Stimulated activated CD8-positive, alpha-beta memory T cell treated with anti-CD3 and anti-CD28 coated beads, Interleukin-4, amount 100 ng/mL, for 1 hour (primary cell): ENCODE results near the gene FZD8.
"Not testable (repeated sequence)": the region's sequence is repeated elsewhere in the genome, so short reads cannot be mapped to it uniquely, and the experiment has no call there.

Experiments used
- DNase-seq, 2 donors: peaks; one replicate each; pipeline ENCODE4 v3.0.0-alpha.2; 2020; ENCODE audit warnings: low read depth in 2 of 2, low spot score in 1 of 2

FZD8 gene

DNA sequence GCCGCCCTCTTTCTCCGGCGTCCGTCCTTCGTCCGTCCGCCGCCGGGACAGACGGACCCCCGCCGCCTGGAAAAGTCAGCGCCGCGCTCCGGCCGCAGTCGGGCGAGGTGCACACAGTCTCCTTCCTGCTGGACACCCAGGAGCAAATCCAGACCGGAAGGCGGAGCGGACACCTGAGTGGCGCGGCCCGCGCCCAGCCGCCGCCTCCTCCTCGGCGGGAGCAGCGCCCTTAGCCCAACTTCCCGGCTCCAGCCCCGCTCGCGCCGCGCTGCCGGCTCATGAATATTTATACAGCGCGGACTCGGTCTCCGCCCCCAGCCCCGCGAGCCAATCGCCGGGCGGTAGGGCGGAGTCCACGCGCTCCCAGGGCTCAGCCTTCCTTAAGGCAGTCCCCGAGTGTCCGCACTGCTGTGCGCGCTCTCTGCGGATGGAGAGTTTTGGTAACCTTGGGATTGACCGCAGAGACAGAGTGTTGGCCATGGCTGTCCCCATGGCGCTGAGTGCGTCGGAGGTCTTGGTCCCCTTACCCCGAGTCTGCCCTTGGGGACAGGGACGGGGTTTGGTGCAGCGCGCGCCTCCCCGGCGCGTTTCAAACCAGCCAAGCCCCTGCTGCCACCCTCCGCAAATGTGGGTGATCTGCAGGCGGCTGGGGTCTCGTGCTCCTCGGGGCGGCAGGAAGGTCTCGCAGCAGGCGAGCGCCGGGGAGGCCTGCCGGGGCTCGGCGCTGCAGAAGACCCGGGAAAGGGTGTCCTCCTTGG, at the start of gene FZD8:
FZD8 (minus strand) TSS at position 262 of the 758 bp plus-strand sequence. CDS start 867 bp downstream, outside the sequence.
- DNase-seq: peak in 1 of 2 donors; percentile 48

DNA sequence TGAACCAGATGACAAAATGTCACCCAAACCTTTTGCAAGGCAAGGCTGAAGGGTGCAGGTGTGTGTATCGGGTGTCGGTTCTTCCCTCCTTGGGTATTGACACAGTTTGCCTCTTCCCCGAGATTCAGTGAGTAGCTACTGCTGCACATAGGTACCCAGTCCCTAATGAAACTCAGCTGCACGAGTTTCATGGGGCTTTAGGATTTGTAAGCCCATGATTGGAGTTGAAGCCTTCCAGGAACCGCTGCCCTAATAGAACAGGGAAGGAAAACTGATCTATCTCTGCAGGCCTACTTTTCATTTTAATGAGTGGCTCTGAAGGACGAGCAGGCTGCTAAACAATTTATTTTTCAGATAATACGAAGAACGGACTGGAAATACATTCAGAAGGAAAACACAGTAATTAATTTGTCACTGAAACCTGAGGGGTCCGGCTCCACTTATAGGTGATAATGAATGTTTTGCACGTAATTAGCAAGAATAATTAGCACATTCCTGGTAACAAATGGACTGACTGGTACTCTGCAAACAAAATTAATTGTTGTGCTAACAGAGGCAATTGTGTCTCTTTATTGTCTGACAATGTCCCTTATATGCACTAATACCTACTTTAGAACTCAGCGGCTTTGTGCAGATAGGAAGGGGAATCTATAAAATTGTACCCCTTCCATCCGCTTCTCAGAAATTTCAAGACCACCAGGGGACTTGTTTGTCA, 49.6 kb upstream of the FZD8 start:
- DNase-seq: no peak

DNA sequence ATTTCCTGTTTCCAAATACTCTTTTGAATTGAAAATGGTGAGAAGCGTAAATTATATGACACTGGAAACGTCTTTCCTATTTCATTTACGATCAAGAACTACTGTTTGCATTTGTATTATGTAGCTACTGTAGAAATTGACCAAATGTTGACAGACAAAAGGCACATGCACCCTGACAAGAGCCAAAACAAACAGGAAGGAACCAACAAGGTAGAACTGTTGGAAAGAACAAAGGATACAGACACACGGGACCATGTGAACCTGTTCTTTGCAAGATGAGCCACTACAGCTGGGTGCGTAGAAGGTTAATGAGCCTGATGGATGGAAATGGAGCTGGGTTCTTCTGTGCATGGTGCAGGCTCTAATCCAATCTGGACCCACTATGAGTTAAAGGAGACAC, 48.4 kb upstream of the FZD8 start:
- no peak for DNase-seq

DNA sequence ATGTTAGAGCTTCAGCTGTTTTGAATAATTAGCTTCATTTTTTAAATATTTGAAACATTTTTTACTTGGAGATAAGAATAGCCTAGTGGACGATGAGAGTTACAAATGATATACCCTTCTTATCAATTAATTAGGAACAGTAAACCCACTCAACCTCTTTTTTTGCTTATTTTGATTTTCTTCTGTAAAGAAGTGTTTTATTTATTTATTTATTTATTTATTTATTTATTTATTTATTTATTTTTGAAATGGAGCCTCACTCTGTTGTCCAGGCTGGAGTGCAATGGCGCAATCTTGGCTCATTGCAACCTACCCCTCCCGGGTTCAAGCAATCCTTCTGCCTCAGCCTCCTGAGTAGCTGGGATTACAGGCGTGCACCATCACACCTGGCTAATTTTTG, 43.8 kb upstream of the FZD8 start:
- not testable (repeated sequence) for DNase-seq

DNA sequence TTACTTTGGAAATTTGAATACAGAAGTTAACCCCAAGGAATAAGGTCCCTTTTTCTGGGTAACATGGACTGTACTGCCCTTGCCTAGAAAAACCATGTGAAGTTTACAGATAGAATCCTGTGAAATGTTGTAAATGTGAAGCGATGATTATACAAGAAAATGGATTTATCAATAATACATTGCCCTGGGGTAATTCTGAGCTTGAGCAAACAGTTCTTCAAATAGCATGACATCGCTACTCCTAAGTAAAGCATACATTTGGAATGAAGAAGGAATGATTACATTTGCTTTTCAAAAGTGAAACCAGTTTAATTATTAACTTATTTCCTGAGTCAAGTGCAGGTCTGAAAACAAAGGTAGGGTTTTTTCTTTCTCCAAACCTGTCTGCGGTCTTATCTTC, 43.3 kb upstream of the FZD8 start:
- DNase-seq: no peak

- DNase-seq: no peak
These were observed 42.5 kb upstream of the FZD8 start for GRCh38 chr10:35684586-35684985.

GRCh38 chr10:35675846-35676245, 33.8 kb upstream of the FZD8 start:
- DNase-seq: no peak

DNA sequence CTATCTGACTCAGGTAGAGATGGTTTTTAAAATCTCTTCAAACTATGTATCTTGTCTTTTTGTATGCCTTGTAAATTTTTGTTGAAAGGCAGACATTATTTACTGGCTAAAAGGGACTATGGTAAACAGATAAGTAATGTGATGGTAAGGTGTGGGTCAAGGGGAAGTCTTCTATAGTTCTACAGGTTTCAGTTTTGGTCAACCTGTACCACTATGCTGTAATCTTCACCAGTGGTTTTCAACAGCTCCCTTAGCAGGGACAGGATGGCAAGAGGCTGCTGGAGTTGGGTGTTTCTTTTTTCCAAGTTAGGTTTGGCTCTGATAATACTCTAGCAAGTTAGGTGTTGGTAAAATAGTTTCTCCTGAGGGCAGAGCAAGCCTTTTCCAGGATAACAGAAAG, 32.7 kb upstream of the FZD8 start:
- DNase-seq: no peak

DNA sequence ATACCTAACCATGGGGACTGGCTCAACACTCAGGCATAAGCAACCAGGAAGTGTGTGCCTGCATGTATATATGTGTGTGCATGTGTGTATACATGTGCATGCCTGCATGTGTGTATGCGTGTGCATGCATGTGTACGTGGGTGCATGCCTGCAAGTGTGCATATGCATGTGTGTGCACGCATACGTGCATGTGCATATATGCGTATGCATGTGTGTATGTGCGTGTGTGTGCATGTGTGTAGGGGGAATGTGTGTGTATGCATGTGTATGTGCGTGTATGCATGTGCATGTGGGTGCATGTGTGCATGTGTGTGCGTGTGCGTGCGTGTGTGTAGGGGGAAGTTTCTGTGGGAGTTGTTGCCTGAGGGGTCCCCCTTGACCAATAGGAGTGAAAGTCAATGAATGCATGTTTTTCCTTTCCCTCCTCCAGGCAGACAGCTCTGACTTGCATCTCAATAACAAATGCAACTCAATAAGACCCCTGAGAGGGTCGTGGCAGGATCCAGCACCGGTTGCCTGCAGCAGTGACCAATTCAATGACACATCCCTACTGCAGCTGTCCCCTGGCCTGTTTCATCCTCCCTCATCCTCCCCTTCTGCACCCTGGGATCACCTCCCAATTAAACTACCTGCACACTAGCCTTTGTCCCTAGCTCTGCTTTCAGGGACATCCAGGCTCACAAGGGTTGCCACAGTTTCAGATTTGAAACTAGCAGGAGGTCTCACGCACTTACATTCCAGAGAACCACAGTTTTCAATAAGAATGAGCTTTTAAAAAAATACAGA, 27.0 kb upstream of the FZD8 start:
- DNase-seq: no peak

- DNase-seq: no peak
These were observed 25.9 kb upstream of the FZD8 start for GRCh38 chr10:35667971-35668370.

- no peak for DNase-seq
These were observed 25.3 kb upstream of the FZD8 start for GRCh38 chr10:35667270-35667889.

DNA sequence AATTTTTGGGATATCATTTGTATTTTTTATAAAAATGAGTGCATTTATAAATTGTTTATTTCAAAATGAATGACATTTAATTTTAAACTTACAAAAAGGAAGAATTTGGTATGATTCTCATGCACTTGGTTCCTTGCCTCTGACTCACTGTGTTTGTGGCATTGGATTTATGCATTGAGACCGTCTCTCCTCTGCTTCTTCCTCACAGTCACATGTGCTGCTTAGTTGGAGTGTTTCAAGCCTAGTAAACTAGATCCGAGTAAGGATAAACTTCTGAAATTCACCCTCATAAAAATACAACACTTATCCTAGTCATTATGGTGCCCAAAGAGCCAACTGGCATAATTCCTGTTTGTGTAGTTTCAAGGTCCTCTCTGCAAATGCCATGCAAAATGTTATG, 19.1 kb upstream of the FZD8 start:
- no peak for DNase-seq

DNA sequence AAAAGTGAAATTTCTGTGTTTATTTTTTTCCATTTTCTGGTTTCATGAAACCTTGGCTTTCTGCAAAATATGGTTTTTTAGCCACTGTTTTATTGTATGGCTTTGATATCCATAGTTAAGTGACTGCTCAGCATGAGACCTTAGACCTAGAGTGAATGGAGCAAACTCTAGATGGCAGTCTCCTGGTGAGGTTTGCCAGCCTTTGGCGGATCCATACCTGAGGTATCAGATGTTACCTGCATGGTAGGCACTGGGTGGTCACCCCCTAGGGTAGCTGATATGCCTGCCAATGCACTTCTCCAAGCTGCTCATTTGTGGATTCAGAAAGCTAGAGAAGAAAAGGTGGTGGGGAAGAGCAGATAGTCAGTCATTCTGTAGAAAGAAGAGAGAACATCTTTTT, 17.4 kb upstream of the FZD8 start:
- DNase-seq: no peak

- no peak for DNase-seq
These were observed 15.5 kb upstream of the FZD8 start for GRCh38 chr10:35657621-35658020.

DNA sequence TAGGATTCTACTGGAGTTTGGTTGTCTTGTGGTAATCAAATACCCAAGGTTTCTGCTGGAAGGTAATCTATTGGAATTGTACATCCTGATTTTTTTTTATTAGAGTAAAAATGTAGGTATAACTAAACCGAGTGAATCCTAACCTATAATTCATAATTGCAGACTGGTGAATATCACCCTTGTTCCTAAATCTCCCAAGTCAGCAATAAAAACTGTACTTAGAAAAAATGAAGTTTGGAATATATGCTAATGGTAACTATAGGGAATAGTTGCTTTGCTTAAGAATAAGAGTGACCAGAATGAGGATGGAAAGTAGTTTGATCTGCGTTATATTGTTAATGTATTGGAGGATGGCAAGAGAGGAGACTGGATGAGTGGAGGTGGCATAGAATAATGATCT, 10.7 kb upstream of the FZD8 start:
- DNase-seq: no peak

DNA sequence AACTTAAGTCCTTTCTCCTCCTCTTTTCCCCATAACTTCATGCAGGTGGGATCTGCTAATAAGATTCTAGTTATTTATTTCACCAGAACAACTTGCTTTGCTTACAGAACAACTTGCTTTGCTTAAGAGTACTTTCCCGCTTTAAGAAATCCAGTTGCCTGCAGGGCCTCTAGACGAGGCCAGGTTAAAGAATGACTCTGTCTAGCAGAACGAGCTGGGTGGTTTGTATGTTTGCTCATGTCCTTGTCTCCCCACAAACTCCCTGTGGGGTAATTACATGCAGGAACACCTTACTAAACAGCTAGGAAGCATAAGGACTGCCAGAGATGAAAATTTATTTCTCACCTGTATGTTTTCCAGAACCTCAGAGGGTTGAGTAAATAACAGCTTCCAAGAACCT, 8.8 kb upstream of the FZD8 start:
- DNase-seq: no peak

GRCh38 chr10:35644050-35644950, 2.2 kb upstream of the FZD8 start:
- DNase-seq: no peak

GRCh38 chr10:35643151-35644049, 1.3 kb upstream of the FZD8 start:
- no peak for DNase-seq

DNA sequence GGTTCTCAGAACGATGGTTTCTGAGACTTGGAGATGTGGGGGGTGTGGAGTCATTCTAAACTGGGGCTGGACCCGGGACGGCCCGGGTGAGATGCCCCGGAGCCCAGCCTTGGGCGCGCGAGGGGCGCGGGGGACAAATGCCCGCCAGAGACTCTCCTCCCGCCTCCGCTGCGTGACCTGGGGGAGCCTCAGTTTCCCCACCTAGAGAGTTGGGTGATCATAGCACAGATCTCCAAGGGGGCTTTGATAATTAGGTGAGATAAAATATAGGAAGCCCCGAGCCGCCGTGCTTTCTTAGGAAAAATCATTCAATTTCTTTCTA, 658 bp upstream of the FZD8 start:
- no peak for DNase-seq

GRCh38 chr10:35641676-35642034, 441 bp downstream of the FZD8 start:
- DNase-seq: no peak
